Activated CD8-positive, alpha-beta memory T cell treated with anti-CD3 and anti-CD28 coated beads for 4 hours (primary cell): ENCODE data around the gene AGFG2.

Experiments used
- DNase-seq, 2 donors: peaks; one replicate each; pipeline ENCODE4 v3.0.0-alpha.2; 2020; ENCODE audit warnings: low read depth in 2 of 2

Gene AGFG2

GRCh38 chr7:100585511-100586265 is 46.7 kb downstream of the AGFG2 start, which contains the start of gene LRCH4:
TSS of gene LRCH4 (minus strand) at chr7:100586129. CDS start at chr7:100586100, 29 bp downstream.
- DNase-seq = no peak

- DNase-seq = peak; percentile 97 to 99
Measured at GRCh38 chr7:100586266-100587025, 47.4 kb downstream of the AGFG2 start, which contains the start of gene FBXO24. TSS of gene FBXO24 (plus strand) at chr7:100586328. CDS start at chr7:100586626, 298 bp downstream.

GRCh38 chr7:100588438-100588837 is 49.4 kb downstream of the AGFG2 start:
- DNase-seq = no peak

GRCh38 chr7:100589341-100589947 is 50.4 kb downstream of the AGFG2 start:
- no peak for DNase-seq

GRCh38 chr7:100590077-100590737 is 51.2 kb downstream of the AGFG2 start:
- no peak for DNase-seq

- DNase-seq = no peak
Measured at GRCh38 chr7:100591596-100591995, 52.6 kb downstream of the AGFG2 start.

GRCh38 chr7:100595188-100595587 is 56.2 kb downstream of the AGFG2 start:
- DNase-seq = no peak

GRCh38 chr7:100598425-100598824 is 59.4 kb downstream of the AGFG2 start:
- DNase-seq = no peak

GRCh38 chr7:100599911-100600729 is 61.1 kb downstream of the AGFG2 start:
- no peak for DNase-seq

- DNase-seq = no peak
Measured at GRCh38 chr7:100600730-100601038, 61.7 kb downstream of the AGFG2 start.

- DNase-seq = no peak
Measured at GRCh38 chr7:100602889-100603725, 64.1 kb downstream of the AGFG2 start.

GRCh38 chr7:100603726-100604027 is 64.7 kb downstream of the AGFG2 start:
- DNase-seq = no peak

GRCh38 chr7:100604028-100604975 is 65.3 kb downstream of the AGFG2 start:
- DNase-seq = peak in 1 of 2 donors; percentile 59

GRCh38 chr7:100604976-100605911 is 66.2 kb downstream of the AGFG2 start:
- no peak for DNase-seq

- no peak for DNase-seq
Measured at GRCh38 chr7:100606313-100606712, 67.3 kb downstream of the AGFG2 start.

- DNase-seq = no peak
Measured at GRCh38 chr7:100607111-100607510, 68.1 kb downstream of the AGFG2 start.

GRCh38 chr7:100609958-100610357 is 71.0 kb downstream of the AGFG2 start:
- DNase-seq = no peak
